GM11168 (cell line): ENCODE results near the gene NDUFB7.
"Not testable (repeated sequence)": the region's sequence is repeated elsewhere in the genome, so short reads cannot be mapped to it uniquely, and the experiment has no call there.

ENCODE experiments used
- in situ Hi-C: fragments of 300-500 bp; cut with MboI; formaldehyde crosslinking; loops from one replicate; pipeline ENCODE4 v1.12.0; 2022; ENCODE audit warnings: low sequenced_read_pairs; ENCODE audit not compliant: unreplicated experiment

NDUFB7 gene

GRCh38 chr19:14554382-14554812 lies 17.5 kb downstream of the NDUFB7 start:
- in situ Hi-C loops = no loop called here

- in situ Hi-C loops = no loop called here
Observed at GRCh38 chr19:14553939-14554243, 18.0 kb downstream of the NDUFB7 start.

- in situ Hi-C loops = no loop called here
Observed at GRCh38 chr19:14553042-14553938, 18.6 kb downstream of the NDUFB7 start.

- in situ Hi-C loops = not testable (repeated sequence)
Observed at GRCh38 chr19:14552006-14552360, 19.9 kb downstream of the NDUFB7 start.

GRCh38 chr19:14551134-14552005 lies 20.5 kb downstream of the NDUFB7 start:
- in situ Hi-C loops = not testable (repeated sequence)

GRCh38 chr19:14550201-14550754 lies 21.6 kb downstream of the NDUFB7 start:
- in situ Hi-C loops = no loop called here

- in situ Hi-C loops = no loop called here
Observed at GRCh38 chr19:14545716-14546082, 26.2 kb downstream of the NDUFB7 start.

GRCh38 chr19:14544977-14545715 lies 26.7 kb downstream of the NDUFB7 start:
- in situ Hi-C loops = no loop called here

- in situ Hi-C loops = no loop called here
Observed at GRCh38 chr19:14544047-14544446, 27.8 kb downstream of the NDUFB7 start.

- in situ Hi-C loops = no loop called here
Observed at GRCh38 chr19:14542711-14543328, 29.0 kb downstream of the NDUFB7 start.

- in situ Hi-C loops = not testable (repeated sequence)
Observed at GRCh38 chr19:14541979-14542378, 29.9 kb downstream of the NDUFB7 start.

GRCh38 chr19:14540741-14541525 lies 30.9 kb downstream of the NDUFB7 start:
- in situ Hi-C loops = no loop called here

GRCh38 chr19:14536926-14537692 lies 34.8 kb downstream of the NDUFB7 start:
- in situ Hi-C loops = no loop called here

GRCh38 chr19:14533450-14533849 lies 38.4 kb downstream of the NDUFB7 start:
- in situ Hi-C loops = no loop called here

GRCh38 chr19:14530506-14530905 lies 41.4 kb downstream of the NDUFB7 start:
- in situ Hi-C loops = no loop called here

GRCh38 chr19:14530005-14530348 lies 41.9 kb downstream of the NDUFB7 start:
- in situ Hi-C loops = no loop called here

- in situ Hi-C loops = no loop called here
Observed at GRCh38 chr19:14529254-14530004, 42.4 kb downstream of the NDUFB7 start, which contains the start of gene TECR. TECR (plus strand) TSS chr19:14529594; CDS start chr19:14529697, 103 bp downstream.
